ENCODE measurements around the gene ACSF3. TPM values are rescaled to one million over a fixed set of nuclear protein-coding genes. Genes with fewer than 3 reads are reported as not detected.

The ACSF3 gene
- total RNA-seq, 1 donor from 2014 or later: 32.0 TPM

GRCh38 chr16:89094252-89094879 lies 714 bp downstream of the ACSF3 start:
- Histone ChIP-seq H3K27ac (peak overlapping the region; percentile 80), H3K4me1 (peaks cover 16% of the 10 kb centered on the region), H3K4me3 (peak overlapping the region; percentile 81), H3K9me3 (no peaks in the 10 kb centered on the region), H3K36me3 (no peaks in the 10 kb centered on the region), H3K27me3 (peaks cover 1% of the 10 kb centered on the region)
- intact Hi-C loops (cut with DNase I): no loop called here
- no peak for ATAC-seq
- DNase-seq: no peak
- no peak for TF ChIP-seq CTCF (IDR thresholded peaks at IDR 0.05)

- no peaks in the 10 kb centered on the region for H3K27me3 ChIP-seq
- no peak for ATAC-seq
- no peaks in the 10 kb centered on the region for H3K36me3 ChIP-seq
- peak overlapping the region; percentile 81 for H3K4me3 ChIP-seq
- DNase-seq: no peak
- peaks cover 16% of the 10 kb centered on the region for H3K4me1 ChIP-seq
- H3K27ac ChIP-seq: no peak overlapping the region
- intact Hi-C loops (cut with DNase I): no loop called here
- no peak for TF ChIP-seq CTCF (IDR thresholded peaks at IDR 0.05)
- no peaks in the 10 kb centered on the region for H3K9me3 ChIP-seq
Measured at GRCh38 chr16:89094880-89095258, 1.2 kb downstream of the ACSF3 start.

GRCh38 chr16:89095491-89095951 lies 1.9 kb downstream of the ACSF3 start:
- ATAC-seq (no peak), DNase-seq (no peak)
- Histone ChIP-seq H3K4me1 (peaks cover 16% of the 10 kb centered on the region), H3K36me3 (no peaks in the 10 kb centered on the region), H3K4me3 (no peak overlapping the region), H3K27me3 (no peaks in the 10 kb centered on the region), H3K9me3 (no peaks in the 10 kb centered on the region), H3K27ac (no peak overlapping the region)
- no peak for TF ChIP-seq CTCF (IDR thresholded peaks at IDR 0.05)
- intact Hi-C loops (cut with DNase I): no loop called here

- Histone ChIP-seq H3K4me1 (peaks cover 16% of the 10 kb centered on the region), H3K36me3 (peaks cover 6% of the 10 kb centered on the region), H3K27ac (no peak overlapping the region), H3K27me3 (no peaks in the 10 kb centered on the region), H3K9me3 (no peaks in the 10 kb centered on the region), H3K4me3 (no peak overlapping the region)
- ATAC-seq (no peak), DNase-seq (no peak)
- TF ChIP-seq CTCF (IDR thresholded peaks at IDR 0.05): no peak
- intact Hi-C loops (cut with DNase I): no loop called here
Measured at GRCh38 chr16:89096042-89096717, 2.5 kb downstream of the ACSF3 start.

- no peaks in the 10 kb centered on the region for H3K27me3 ChIP-seq
- intact Hi-C loops (cut with DNase I): no loop called here
- no peak for DNase-seq
- H3K4me1 ChIP-seq: peaks cover 16% of the 10 kb centered on the region
- no peak for TF ChIP-seq CTCF (IDR thresholded peaks at IDR 0.05)
- H3K9me3 ChIP-seq: no peaks in the 10 kb centered on the region
- no peak for ATAC-seq
- H3K4me3 ChIP-seq: no peak overlapping the region
- peaks cover 13% of the 10 kb centered on the region for H3K36me3 ChIP-seq
- H3K27ac ChIP-seq: no peak overlapping the region
Measured at GRCh38 chr16:89096768-89097391, 3.2 kb downstream of the ACSF3 start.

All from upper lobe of right lung (tissue), 1 donor.